ENCODE data around the gene EPAS1.

- TF ChIP-seq POLR2AphosphoS5 (IDR thresholded peaks at IDR 0.05) (peak in 1 of 2 donors; percentile 9), CTCF (IDR thresholded peaks at IDR 0.05) (no peak), POLR2A (IDR thresholded peaks at IDR 0.05) (no peak), EP300 (IDR thresholded peaks at IDR 0.05) (no peak)
These were observed 88.8 kb downstream of the EPAS1 start for GRCh38 chr2:46385786-46386577.
